IPS-15b (cell line): ENCODE data around the gene SNX32.

Experiments
- H3K27me3 ChIP-seq: one replicate; pipeline ENCODE4 v1.6.1; 2013; ENCODE audit warnings: low read length; ENCODE audit not compliant: control insufficient read depth, insufficient read depth
- H3K36me3 ChIP-seq: one replicate; pipeline ENCODE4 v1.6.1; 2013; ENCODE audit warnings: low read length; ENCODE audit not compliant: control insufficient read depth, insufficient read depth
- H3K4me1 ChIP-seq: one replicate; pipeline ENCODE4 v1.6.1; 2013; ENCODE audit warnings: mild to moderate bottlenecking, low read length; ENCODE audit not compliant: control insufficient read depth, insufficient read depth
- H3K4me3 ChIP-seq: one replicate; pipeline ENCODE4 v1.5.1; 2013; ENCODE audit warnings: low read depth, low read length
- H3K9ac ChIP-seq: one replicate; pipeline ENCODE4 v1.6.1; 2013; ENCODE audit warnings: low read depth, mild to moderate bottlenecking, low read length
- H3K9me3 ChIP-seq: one replicate; pipeline ENCODE4 v1.6.1; 2013; ENCODE audit warnings: mild to moderate bottlenecking, low read length; ENCODE audit not compliant: control insufficient read depth, insufficient read depth

The SNX32 gene

GRCh38 chr11:65882120-65883057 lies 48.6 kb downstream of the SNX32 start:
- H3K4me1 ChIP-seq = no peaks in the 10 kb centered on the region
- H3K36me3 ChIP-seq = peaks cover 38% of the 10 kb centered on the region
- H3K9ac ChIP-seq = no peak overlapping the region

GRCh38 chr11:65883058-65883761 lies 49.4 kb downstream of the SNX32 start:
- Histone ChIP-seq H3K4me3 (no peak overlapping the region), H3K36me3 (peaks cover 38% of the 10 kb centered on the region), H3K9ac (no peak overlapping the region), H3K27me3 (no peaks in the 10 kb centered on the region), H3K9me3 (no peaks in the 10 kb centered on the region), H3K4me1 (no peaks in the 10 kb centered on the region)

More at GRCh38 chr11:65882120-65883057, 48.6 kb downstream of the SNX32 start:
- Histone ChIP-seq H3K4me3 (no peak overlapping the region), H3K9me3 (no peaks in the 10 kb centered on the region), H3K27me3 (no peaks in the 10 kb centered on the region)

GRCh38 chr11:65883786-65884715 lies 50.3 kb downstream of the SNX32 start:
- Histone ChIP-seq H3K4me3 (no peak overlapping the region), H3K27me3 (peaks cover under 1% of the 10 kb centered on the region), H3K9me3 (no peaks in the 10 kb centered on the region), H3K9ac (no peak overlapping the region), H3K36me3 (peaks cover 38% of the 10 kb centered on the region), H3K4me1 (peaks cover 1% of the 10 kb centered on the region)

GRCh38 chr11:65884716-65885092 lies 50.9 kb downstream of the SNX32 start:
- Histone ChIP-seq H3K9ac (no peak overlapping the region), H3K36me3 (peaks cover 38% of the 10 kb centered on the region), H3K27me3 (peaks cover 6% of the 10 kb centered on the region), H3K9me3 (no peaks in the 10 kb centered on the region), H3K4me1 (peaks cover 5% of the 10 kb centered on the region), H3K4me3 (no peak overlapping the region)

GRCh38 chr11:65885231-65885630 lies 51.5 kb downstream of the SNX32 start:
- peaks cover 7% of the 10 kb centered on the region for H3K4me1 ChIP-seq
- H3K9ac ChIP-seq = no peak overlapping the region
- no peak overlapping the region for H3K4me3 ChIP-seq
- peaks cover 12% of the 10 kb centered on the region for H3K27me3 ChIP-seq
- no peaks in the 10 kb centered on the region for H3K9me3 ChIP-seq
- H3K36me3 ChIP-seq = peaks cover 38% of the 10 kb centered on the region

- H3K36me3 ChIP-seq = peaks cover 38% of the 10 kb centered on the region
Measured at GRCh38 chr11:65885808-65886536, 52.2 kb downstream of the SNX32 start.

GRCh38 chr11:65886826-65887722 lies 53.3 kb downstream of the SNX32 start:
- Histone ChIP-seq H3K4me1 (peaks cover 9% of the 10 kb centered on the region), H3K27me3 (peaks cover 19% of the 10 kb centered on the region), H3K9ac (peak overlapping the region; percentile 76), H3K4me3 (peak overlapping the region; percentile 96), H3K9me3 (no peaks in the 10 kb centered on the region), H3K36me3 (peaks cover 34% of the 10 kb centered on the region)

More at GRCh38 chr11:65885808-65886536, 52.2 kb downstream of the SNX32 start:
- Histone ChIP-seq H3K9ac (no peak overlapping the region), H3K4me1 (peaks cover 7% of the 10 kb centered on the region), H3K4me3 (no peak overlapping the region), H3K27me3 (peaks cover 12% of the 10 kb centered on the region), H3K9me3 (no peaks in the 10 kb centered on the region)

GRCh38 chr11:65887723-65888162 lies 54.0 kb downstream of the SNX32 start:
- H3K4me1 ChIP-seq = peaks cover 10% of the 10 kb centered on the region
- peak overlapping the region; percentile 96 for H3K4me3 ChIP-seq
- peak overlapping the region; percentile 76 for H3K9ac ChIP-seq
- no peaks in the 10 kb centered on the region for H3K9me3 ChIP-seq
- peaks cover 27% of the 10 kb centered on the region for H3K36me3 ChIP-seq
- peaks cover 19% of the 10 kb centered on the region for H3K27me3 ChIP-seq

GRCh38 chr11:65888163-65888814 lies 54.5 kb downstream of the SNX32 start, which contains the start of gene FIBP:
Gene FIBP, minus strand, starts transcription at chr11:65888471. Its CDS starts 53 bp downstream, at chr11:65888418.
- Histone ChIP-seq H3K9ac (peak within 1 kb of the TSS; percentile 76), H3K9me3 (no peaks in the 10 kb centered on the region), H3K4me3 (peak within 1 kb of the TSS; percentile 96), H3K4me1 (peaks cover 10% of the 10 kb centered on the region), H3K27me3 (peaks cover 19% of the 10 kb centered on the region), H3K36me3 (peaks cover 22% of the 10 kb centered on the region)
